Measurements from ENCODE around the gene RNF26.

- TF ChIP-seq POLR2A (IDR thresholded peaks at IDR 0.05) = no peak
- no peak for TF ChIP-seq CTCF (IDR thresholded peaks at IDR 0.05)
- no peak for TF ChIP-seq POLR2AphosphoS5 (IDR thresholded peaks at IDR 0.05)
Measured at GRCh38 chr11:119357074-119357473, 22.7 kb downstream of the RNF26 start.
